ENCODE data around the gene SMCP. TPM values are rescaled to one million over a fixed set of nuclear protein-coding genes. Genes with fewer than 3 reads are reported as not detected.

Gene SMCP
- total RNA-seq, 1 donor from 2014 or later: not detected

DNA sequence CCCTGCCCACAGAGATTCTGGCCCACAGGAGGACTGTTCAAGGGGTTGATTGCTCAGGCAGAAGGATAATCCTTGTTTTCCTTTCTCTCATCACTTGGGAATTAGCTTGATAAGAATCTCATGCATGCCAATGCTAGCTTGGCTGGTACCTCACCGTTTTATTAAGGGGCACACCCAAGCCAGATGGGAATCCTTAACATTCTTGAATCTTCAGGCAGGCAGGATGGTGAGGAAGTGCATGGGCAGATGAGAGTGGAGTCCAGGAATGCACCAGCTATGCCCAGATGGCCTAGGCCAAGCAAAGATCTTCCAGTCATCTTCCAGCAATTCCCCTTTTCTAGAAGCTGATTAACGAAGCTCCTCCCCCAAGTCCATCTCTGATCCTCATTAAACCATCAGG lies 22.5 kb upstream of the SMCP start:
- H3K36me3 Mint-ChIP-seq (ENCODE audit: low read depth, unreplicated experiment): no peaks in the 10 kb centered on the region
- Histone ChIP-seq H3K9me3 (ENCODE audit: insufficient read depth, low read depth, low read length) (peaks cover 3% of the 10 kb centered on the region), H3K9ac (ENCODE audit: low read length) (no peak overlapping the region), H3K79me2 (ENCODE audit: insufficient read depth, low read length) (no peaks in the 10 kb centered on the region), H3K4me2 (ENCODE audit: low read length) (no peak overlapping the region), H3K4me3 (ENCODE audit: insufficient read depth, low read depth, low read length) (no peak overlapping the region), H3K36me3 (ENCODE audit: insufficient read depth, low read length) (no peaks in the 10 kb centered on the region), H3K27me3 (ENCODE audit: insufficient read depth, low read length) (no peaks in the 10 kb centered on the region), H3K4me1 (ENCODE audit: insufficient read depth, low read length) (no peaks in the 10 kb centered on the region), H4K20me1 (ENCODE audit: insufficient read depth, low read length) (no peaks in the 10 kb centered on the region), H3K27ac (ENCODE audit: low read depth, low read length) (no peak overlapping the region), H2AFZ (ENCODE audit: low read depth, low read length) (no peak overlapping the region)
- no peaks in the 10 kb centered on the region for H3K4me1 Mint-ChIP-seq (ENCODE audit: low read depth, unreplicated experiment)
- H3K27me3 Mint-ChIP-seq (ENCODE audit: low read depth, unreplicated experiment): peaks cover 11% of the 10 kb centered on the region
- H3K9me3 Mint-ChIP-seq (ENCODE audit: unreplicated experiment): no peaks in the 10 kb centered on the region
- DNase-seq (ENCODE audit: low read depth) (no peak), FAIRE-seq (no peak)
- no peak for TF ChIP-seq EZH2 (IDR thresholded peaks at IDR 0.05; ENCODE audit: insufficient read depth, low read length)
- TF ChIP-seq, protein P1, sequence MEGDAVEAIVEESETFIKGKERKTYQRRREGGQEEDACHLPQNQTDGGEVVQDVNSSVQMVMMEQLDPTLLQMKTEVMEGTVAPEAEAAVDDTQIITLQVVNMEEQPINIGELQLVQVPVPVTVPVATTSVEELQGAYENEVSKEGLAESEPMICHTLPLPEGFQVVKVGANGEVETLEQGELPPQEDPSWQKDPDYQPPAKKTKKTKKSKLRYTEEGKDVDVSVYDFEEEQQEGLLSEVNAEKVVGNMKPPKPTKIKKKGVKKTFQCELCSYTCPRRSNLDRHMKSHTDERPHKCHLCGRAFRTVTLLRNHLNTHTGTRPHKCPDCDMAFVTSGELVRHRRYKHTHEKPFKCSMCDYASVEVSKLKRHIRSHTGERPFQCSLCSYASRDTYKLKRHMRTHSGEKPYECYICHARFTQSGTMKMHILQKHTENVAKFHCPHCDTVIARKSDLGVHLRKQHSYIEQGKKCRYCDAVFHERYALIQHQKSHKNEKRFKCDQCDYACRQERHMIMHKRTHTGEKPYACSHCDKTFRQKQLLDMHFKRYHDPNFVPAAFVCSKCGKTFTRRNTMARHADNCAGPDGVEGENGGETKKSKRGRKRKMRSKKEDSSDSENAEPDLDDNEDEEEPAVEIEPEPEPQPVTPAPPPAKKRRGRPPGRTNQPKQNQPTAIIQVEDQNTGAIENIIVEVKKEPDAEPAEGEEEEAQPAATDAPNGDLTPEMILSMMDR (IDR thresholded peaks at IDR 0.05; ENCODE audit: insufficient read depth, low read depth, low read length): no peak
- no peak overlapping the region for H3K4me3 Mint-ChIP-seq (ENCODE audit: unreplicated experiment)
- no peak overlapping the region for H3K27ac Mint-ChIP-seq (ENCODE audit: unreplicated experiment)

DNA sequence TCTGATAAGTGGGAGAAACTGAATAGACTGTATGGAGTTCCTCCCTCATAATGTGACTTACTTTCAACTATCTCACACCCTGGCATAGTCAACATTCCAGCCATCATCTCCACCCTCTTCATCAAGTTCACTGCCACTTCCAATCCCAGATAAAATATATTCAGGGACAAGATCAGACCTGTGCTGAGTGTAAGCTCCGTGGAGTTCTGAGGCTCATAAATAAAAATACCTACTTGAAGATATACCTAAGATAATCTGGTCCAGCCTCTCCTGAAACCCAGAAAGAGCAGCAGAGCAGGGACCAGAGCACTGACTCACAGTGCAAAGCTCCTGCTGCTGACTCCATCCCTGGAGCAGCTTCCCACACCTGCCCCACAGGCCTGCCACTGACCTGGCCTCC lies 20.1 kb upstream of the SMCP start:
- Histone ChIP-seq H3K27me3 (ENCODE audit: insufficient read depth, low read length) (no peaks in the 10 kb centered on the region), H3K4me1 (ENCODE audit: insufficient read depth, low read length) (no peaks in the 10 kb centered on the region), H2AFZ (ENCODE audit: low read depth, low read length) (no peak overlapping the region), H4K20me1 (ENCODE audit: insufficient read depth, low read length) (no peaks in the 10 kb centered on the region), H3K9me3 (ENCODE audit: insufficient read depth, low read depth, low read length) (peaks cover 3% of the 10 kb centered on the region), H3K4me3 (ENCODE audit: insufficient read depth, low read depth, low read length) (no peak overlapping the region), H3K4me2 (ENCODE audit: low read length) (no peak overlapping the region), H3K9ac (ENCODE audit: low read length) (no peak overlapping the region), H3K36me3 (ENCODE audit: insufficient read depth, low read length) (no peaks in the 10 kb centered on the region), H3K27ac (ENCODE audit: low read depth, low read length) (no peak overlapping the region), H3K79me2 (ENCODE audit: insufficient read depth, low read length) (no peaks in the 10 kb centered on the region)
- DNase-seq (ENCODE audit: low read depth): no peak
- H3K27ac Mint-ChIP-seq (ENCODE audit: unreplicated experiment): no peak overlapping the region
- peaks cover 14% of the 10 kb centered on the region for H3K27me3 Mint-ChIP-seq (ENCODE audit: low read depth, unreplicated experiment)
- no peaks in the 10 kb centered on the region for H3K4me1 Mint-ChIP-seq (ENCODE audit: low read depth, unreplicated experiment)
- no peaks in the 10 kb centered on the region for H3K9me3 Mint-ChIP-seq (ENCODE audit: unreplicated experiment)
- H3K4me3 Mint-ChIP-seq (ENCODE audit: unreplicated experiment): no peak overlapping the region
- TF ChIP-seq, protein P1 (IDR thresholded peaks at IDR 0.05; ENCODE audit: insufficient read depth, low read depth, low read length): no peak
- no peak for TF ChIP-seq EZH2 (IDR thresholded peaks at IDR 0.05; ENCODE audit: insufficient read depth, low read length)
- H3K36me3 Mint-ChIP-seq (ENCODE audit: low read depth, unreplicated experiment): no peaks in the 10 kb centered on the region
- no peak for FAIRE-seq

DNA sequence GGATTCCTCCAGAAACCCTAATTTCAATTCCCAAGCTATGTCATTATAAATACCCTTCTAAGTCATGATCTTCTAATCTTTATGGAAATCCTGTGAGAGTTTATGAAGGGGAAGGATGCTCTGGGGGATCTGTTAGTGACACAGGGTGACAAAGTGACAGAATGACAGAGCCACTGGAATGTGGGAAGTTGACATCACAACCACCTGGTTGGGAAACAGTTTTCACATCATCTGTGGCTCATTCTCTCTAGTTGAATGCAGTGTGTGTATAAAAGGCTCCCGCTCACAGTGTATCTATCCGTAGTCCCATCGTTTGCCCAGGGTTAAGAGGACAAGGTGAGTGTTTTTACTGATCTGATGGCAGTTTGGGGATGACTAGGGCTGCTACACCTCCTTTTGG lies 18.4 kb upstream of the SMCP start, which contains the start of gene LCE7A:
Gene LCE7A (plus strand): TSS at position 301 of the 400 bp plus-strand sequence. CDS start 702 bp downstream, outside the sequence.
- Histone ChIP-seq H3K9ac (ENCODE audit: low read length) (no peak within 1 kb of the TSS), H2AFZ (ENCODE audit: low read depth, low read length) (no peak within 1 kb of the TSS), H3K27ac (ENCODE audit: low read depth, low read length) (no peak within 1 kb of the TSS), H3K4me2 (ENCODE audit: low read length) (no peak within 1 kb of the TSS), H3K4me1 (ENCODE audit: insufficient read depth, low read length) (no peaks in the 10 kb centered on the region), H3K36me3 (ENCODE audit: insufficient read depth, low read length) (no peaks in the 10 kb centered on the region), H3K79me2 (ENCODE audit: insufficient read depth, low read length) (no peaks in the 10 kb centered on the region), H4K20me1 (ENCODE audit: insufficient read depth, low read length) (no peaks in the 10 kb centered on the region), H3K4me3 (ENCODE audit: insufficient read depth, low read depth, low read length) (no peak within 1 kb of the TSS), H3K27me3 (ENCODE audit: insufficient read depth, low read length) (no peaks in the 10 kb centered on the region), H3K9me3 (ENCODE audit: insufficient read depth, low read depth, low read length) (peaks cover 3% of the 10 kb centered on the region)
- no peak for DNase-seq (ENCODE audit: low read depth)
- Mint-ChIP-seq H3K9me3 (ENCODE audit: unreplicated experiment) (no peaks in the 10 kb centered on the region), H3K4me3 (ENCODE audit: unreplicated experiment) (no peak within 1 kb of the TSS), H3K36me3 (ENCODE audit: low read depth, unreplicated experiment) (no peaks in the 10 kb centered on the region), H3K4me1 (ENCODE audit: low read depth, unreplicated experiment) (no peaks in the 10 kb centered on the region), H3K27ac (ENCODE audit: unreplicated experiment) (no peak within 1 kb of the TSS), H3K27me3 (ENCODE audit: low read depth, unreplicated experiment) (peaks cover 14% of the 10 kb centered on the region)
- no peak for FAIRE-seq
- TF ChIP-seq, protein P1 (IDR thresholded peaks at IDR 0.05; ENCODE audit: insufficient read depth, low read depth, low read length): no peak
- TF ChIP-seq EZH2 (IDR thresholded peaks at IDR 0.05; ENCODE audit: insufficient read depth, low read length): no peak

Data from astrocyte (in vitro differentiated cells and primary cell).